ENCODE measurements around the gene ADGRF3.

- TF ChIP-seq YY1 (IDR thresholded peaks at IDR 0.05; ENCODE audit: insufficient read depth, insufficient read length) (no peak), SUZ12 (IDR thresholded peaks at IDR 0.05; ENCODE audit: extremely low read depth, insufficient read depth, insufficient read length) (no peak), ZNF274 (IDR thresholded peaks at IDR 0.05; ENCODE audit: low read depth, low read length) (no peak)
Measured at GRCh38 chr2:26376799-26377198, 30.2 kb upstream of the ADGRF3 start.
